Thymus (tissue), 11 donors: ENCODE results near the gene KANK2. TPM values are rescaled to one million over a fixed set of nuclear protein-coding genes. Genes with fewer than 3 reads are reported as not detected.
"Not testable (repeated sequence)": the region's sequence is repeated elsewhere in the genome, so short reads cannot be mapped to it uniquely, and the experiment has no call there.

Source experiments
- DNase-seq, 9 donors: peaks; one replicate each; pipeline ENCODE4 v3.0.0-alpha.2; 2013; ENCODE audit warnings: low spot score in 9 of 9, low read depth in 6 of 9, missing footprints in 1 of 9
- H3K27ac ChIP-seq, 2 donors: one replicate each; pipeline ENCODE4 v1.5.1; 2013; ENCODE audit warnings: control low read depth in 1 of 2, low read depth in 1 of 2, low read length in 1 of 2, mild to moderate bottlenecking in 1 of 2, moderate library complexity in 1 of 2
- H3K27me3 ChIP-seq, 2 donors: one replicate each; pipeline ENCODE4 v1.5.1; 2013; ENCODE audit warnings: low read length in 1 of 2; ENCODE audit not compliant: control insufficient read depth in 2 of 2, insufficient read depth in 1 of 2
- H3K36me3 ChIP-seq, 2 donors: one replicate each; pipeline ENCODE4 v1.5.1; 2013; ENCODE audit warnings: low read length in 1 of 2, mild to moderate bottlenecking in 1 of 2, moderate library complexity in 1 of 2; ENCODE audit not compliant: control insufficient read depth in 2 of 2, insufficient read depth in 2 of 2
- H3K4me1 ChIP-seq, 2 donors: one replicate each; pipeline ENCODE4 v1.5.1; 2013; ENCODE audit warnings: low read length in 2 of 2; ENCODE audit not compliant: control insufficient read depth in 2 of 2, insufficient read depth in 2 of 2
- H3K4me3 ChIP-seq, 2 donors: one replicate each; pipeline ENCODE4 v1.5.1; 2013; ENCODE audit warnings: low read length in 2 of 2, control low read depth in 1 of 2, mild to moderate bottlenecking in 1 of 2
- H3K9me3 ChIP-seq, 2 donors: one replicate each; pipeline ENCODE4 v1.5.1; 2013; ENCODE audit warnings: low read length in 1 of 2, mild to moderate bottlenecking in 1 of 2; ENCODE audit not compliant: control insufficient read depth in 2 of 2, insufficient read depth in 1 of 2
- WGBS: extraction: QIAGEN DNeasy Blood & Tissue Kit; methylation state at CpG from one replicate; pipeline ENCODE4 v1.1.7; 2013; 5-methylcytosine and 5-hydroxymethylcytosine counted together
- polyA plus RNA-seq: library from polyadenylated mRNA; stranded (reverse); fragments of 200-250 nt; gene quantifications from one replicate; pipeline ENCODE4 v1.2.3, GENCODE V29; 2013
- total RNA-seq: library from RNA; stranded (reverse); fragments of 120-200 nt; gene quantifications from one replicate; pipeline ENCODE4 v1.2.4, GENCODE V29; 2013
- donor health status: healthy.

Gene KANK2
- total and polyA plus RNA-seq, 2 donors: 12.3 to 18.3 TPM

DNA sequence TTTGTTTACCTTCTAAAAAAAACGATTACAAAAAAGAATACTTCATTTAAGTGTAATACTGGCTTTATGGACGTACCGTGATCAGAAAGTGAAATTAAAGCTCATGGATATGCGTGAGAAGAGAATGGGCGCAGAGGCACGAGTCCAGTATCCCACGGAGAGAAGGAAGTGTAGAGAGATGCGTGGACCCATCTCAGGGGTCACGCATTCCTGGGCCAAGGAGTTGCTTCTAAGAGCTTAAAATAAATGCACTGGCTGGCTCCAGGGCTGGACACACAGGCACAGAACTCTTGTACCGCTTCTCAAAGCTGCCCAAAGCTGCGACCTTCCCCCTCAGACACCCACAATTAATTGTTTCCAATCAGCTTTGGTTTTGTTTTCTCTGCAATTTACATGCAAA, 33.0 kb downstream of the KANK2 start:
- Histone ChIP-seq H3K36me3 (no peaks in the 10 kb centered on the region), H3K27me3 (no peaks in the 10 kb centered on the region), H3K9me3 (no peaks in the 10 kb centered on the region), H3K27ac (no peak overlapping the region), H3K4me3 (no peak overlapping the region), H3K4me1 (no peaks in the 10 kb centered on the region)
- 95% methylated on average over 11 of the region's 11 CpGs for WGBS
- DNase-seq: no peak

DNA sequence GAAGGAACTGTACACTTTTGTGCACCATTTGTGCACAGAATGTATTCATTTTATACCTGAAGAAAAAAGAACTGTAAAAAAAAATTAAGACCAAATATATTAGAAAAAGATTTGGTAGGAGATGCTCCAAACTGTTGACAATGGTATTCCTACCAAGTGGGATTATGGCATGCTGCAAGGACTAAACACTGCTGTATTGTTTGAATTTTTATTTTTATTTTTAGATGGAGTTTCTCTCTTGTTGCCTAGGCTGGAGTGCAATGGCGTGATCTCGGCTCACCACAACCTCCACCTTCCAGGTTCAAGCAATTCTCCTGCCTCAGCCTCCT, 36.9 kb downstream of the KANK2 start:
- H3K4me1 ChIP-seq, H3K27ac ChIP-seq: not testable (repeated sequence)
- 99% methylated on average over 2 of the region's 2 CpGs for WGBS

DNA sequence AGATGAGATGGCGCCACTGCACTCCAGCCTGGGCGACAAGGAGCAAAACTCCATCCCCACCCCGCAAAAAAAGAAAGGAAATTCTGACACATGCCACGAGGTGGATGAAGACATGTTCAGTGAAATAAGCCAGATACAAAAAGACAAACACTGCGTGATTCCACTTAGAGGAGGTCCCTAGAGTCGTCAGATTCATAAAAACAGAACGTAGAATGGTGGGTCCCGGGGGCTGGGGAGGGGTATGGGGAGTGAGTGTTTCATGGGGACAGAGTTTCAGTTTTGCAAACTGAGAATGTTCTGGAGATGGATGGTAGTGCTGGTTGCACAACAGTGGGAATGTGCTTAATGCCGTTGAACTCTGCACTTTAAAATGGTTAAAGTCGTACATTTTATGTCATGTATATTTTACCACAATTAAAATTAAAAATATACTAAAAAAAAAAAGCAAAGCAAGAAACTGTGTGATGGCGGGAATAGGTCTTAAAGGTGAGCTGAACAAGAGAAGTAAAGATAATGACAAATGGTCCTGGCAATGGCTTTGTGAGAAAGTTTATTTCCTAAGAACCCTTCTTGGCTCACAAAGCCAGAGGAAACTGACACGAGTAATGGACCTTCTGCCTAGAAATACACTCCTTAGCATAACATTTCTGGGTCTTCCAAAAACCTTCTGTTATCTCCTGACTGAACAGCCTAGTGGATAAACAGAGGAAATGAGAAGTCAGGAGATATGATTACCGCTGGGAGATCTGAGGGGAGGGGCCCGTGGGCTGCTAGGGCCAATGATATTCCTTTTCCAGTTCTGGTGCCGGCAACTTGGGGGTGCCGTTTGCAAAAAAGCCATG, 37.5 kb downstream of the KANK2 start:
- Histone ChIP-seq H3K4me1 (peaks cover 11 to 14% of the 10 kb centered on the region in 2 donors), H3K27ac (no peak overlapping the region), H3K4me3 (no peak overlapping the region), H3K27me3 (no peaks in the 10 kb centered on the region), H3K36me3 (no peaks in the 10 kb centered on the region), H3K9me3 (peaks cover 0 to 4% of the 10 kb centered on the region in 2 donors)
- no peak for DNase-seq
- whole genome bisulfite sequencing: 91% methylated on average over 16 of the region's 16 CpGs

More for the DNA sequence above, 36.9 kb downstream of the KANK2 start:
- H3K27me3 ChIP-seq, H3K9me3 ChIP-seq, H3K4me3 ChIP-seq, DNase-seq, H3K36me3 ChIP-seq: not testable (repeated sequence)

DNA sequence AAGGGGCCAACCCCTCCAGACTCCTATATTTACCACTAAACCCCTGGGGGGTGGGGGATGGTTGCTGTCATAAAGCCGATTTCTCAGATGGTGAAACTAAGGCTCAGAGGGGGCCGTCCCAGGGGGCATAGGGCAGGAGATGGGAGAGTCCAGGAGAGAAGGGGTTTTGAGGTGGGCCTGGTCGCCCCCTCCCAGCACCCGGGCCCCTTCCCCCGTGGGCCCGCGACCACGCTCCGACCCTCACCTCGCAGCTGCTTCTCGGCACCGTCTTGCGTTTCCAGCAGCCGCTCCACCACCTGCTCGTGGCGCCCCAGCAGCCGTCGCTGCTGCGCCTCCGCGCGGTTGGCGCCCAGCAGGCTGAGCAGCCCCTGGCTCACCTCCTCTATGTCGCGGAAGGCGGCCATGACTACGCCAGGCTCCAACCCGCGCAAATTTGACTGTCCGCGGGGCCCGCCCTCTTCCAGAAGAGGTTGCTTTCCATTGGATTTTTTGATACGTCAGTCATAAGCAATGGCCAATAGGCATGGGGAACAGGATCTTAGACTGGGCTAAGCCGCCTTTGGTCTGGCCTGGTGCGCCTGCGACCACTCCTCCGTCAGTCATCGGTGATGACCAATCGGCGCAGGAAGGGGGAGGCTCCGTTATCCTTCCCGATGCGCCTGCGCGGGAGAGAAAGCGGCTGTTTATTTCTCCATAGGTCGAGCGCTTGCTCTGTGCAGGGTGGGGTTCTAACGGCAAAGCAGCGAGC, 41.8 kb downstream of the KANK2 start, which contains the start of gene SPC24:
SPC24 (minus strand) TSS at position 410 of the 748 bp plus-strand sequence; CDS start at position 404, 6 bp downstream.
- under 1% methylated on average over 50 of the region's 50 CpGs for WGBS
- Histone ChIP-seq H3K27me3 (no peaks in the 10 kb centered on the region), H3K36me3 (peaks cover 0 to 10% of the 10 kb centered on the region in 2 donors), H3K4me1 (peaks cover 11 to 22% of the 10 kb centered on the region in 2 donors), H3K4me3 (peak within 1 kb of the TSS; percentile 73 to 87), H3K27ac (peak within 1 kb of the TSS; percentile 88 to 90), H3K9me3 (peaks cover 0 to 4% of the 10 kb centered on the region in 2 donors)
- peak; percentile 93 to 98 (median 95) for DNase-seq

DNA sequence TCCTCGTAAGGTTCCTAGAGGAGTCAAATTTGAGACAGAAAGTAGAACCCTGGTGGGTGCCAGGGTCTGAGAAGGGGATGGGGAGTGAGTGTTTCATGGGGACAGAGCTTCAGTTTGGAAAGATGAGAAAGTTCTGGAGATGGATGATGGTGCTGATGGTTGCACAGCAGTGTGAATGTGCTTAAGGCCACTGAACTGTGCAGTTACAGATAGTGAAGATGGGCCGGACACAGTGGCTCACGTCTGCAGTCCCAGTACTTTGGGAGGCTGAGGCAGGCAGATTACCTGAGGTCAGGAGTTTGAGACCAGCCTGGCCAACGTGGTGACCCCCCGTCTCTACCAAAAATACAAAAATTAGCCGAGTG, 42.7 kb downstream of the KANK2 start:
- Histone ChIP-seq H3K27ac (no peak overlapping the region), H3K4me1 (peaks cover 11 to 22% of the 10 kb centered on the region in 2 donors), H3K36me3 (peaks cover 0 to 10% of the 10 kb centered on the region in 2 donors), H3K4me3 (peak overlapping the region; percentile 73 to 87), H3K27me3 (no peaks in the 10 kb centered on the region), H3K9me3 (peaks cover 0 to 4% of the 10 kb centered on the region in 2 donors)
- DNase-seq: no peak
- 62% methylated on average over 6 of the region's 6 CpGs for WGBS

DNA sequence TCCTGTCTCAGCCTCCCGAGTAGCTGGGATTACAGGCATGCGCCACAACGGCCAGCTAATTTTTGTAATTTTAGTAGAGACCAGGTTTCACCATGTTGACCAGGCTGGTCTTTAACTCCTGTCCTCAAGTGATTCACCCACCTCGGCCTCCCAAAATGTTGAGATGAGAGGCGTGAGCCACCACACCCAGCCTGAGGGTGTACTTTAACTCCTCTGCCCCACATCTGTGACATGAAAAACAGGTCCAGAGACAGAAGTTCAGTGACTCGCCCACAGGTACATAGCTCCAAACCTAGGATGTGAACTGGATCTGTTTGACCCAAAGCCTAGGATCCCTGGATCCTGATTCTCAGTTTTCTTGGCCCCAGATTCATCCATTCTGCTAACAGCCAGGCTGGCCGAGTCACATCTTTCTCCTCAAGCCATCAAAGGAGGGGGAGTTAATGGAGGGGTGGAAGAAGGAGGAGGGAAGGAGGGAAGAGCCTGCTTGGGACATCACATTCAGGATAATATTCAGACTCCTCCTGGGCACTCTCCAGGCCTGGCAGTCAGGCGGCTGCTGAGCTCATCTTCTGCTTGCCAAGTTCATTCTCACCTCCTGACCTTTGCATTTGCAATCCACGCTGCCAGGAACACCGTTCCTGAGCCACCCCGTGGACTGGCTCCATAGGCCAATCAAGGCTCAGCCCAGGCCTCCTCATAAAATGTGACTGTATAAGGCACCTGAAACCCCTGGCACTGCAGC, 44.9 kb downstream of the KANK2 start:
- 96% methylated on average over 11 of the region's 11 CpGs for WGBS
- DNase-seq: no peak
- Histone ChIP-seq H3K27ac (no peak overlapping the region), H3K4me3 (no peak overlapping the region), H3K4me1 (peaks cover 11 to 22% of the 10 kb centered on the region in 2 donors), H3K27me3 (no peaks in the 10 kb centered on the region), H3K36me3 (peaks cover 4 to 25% of the 10 kb centered on the region in 2 donors), H3K9me3 (peaks cover 0 to 4% of the 10 kb centered on the region in 2 donors)

DNA sequence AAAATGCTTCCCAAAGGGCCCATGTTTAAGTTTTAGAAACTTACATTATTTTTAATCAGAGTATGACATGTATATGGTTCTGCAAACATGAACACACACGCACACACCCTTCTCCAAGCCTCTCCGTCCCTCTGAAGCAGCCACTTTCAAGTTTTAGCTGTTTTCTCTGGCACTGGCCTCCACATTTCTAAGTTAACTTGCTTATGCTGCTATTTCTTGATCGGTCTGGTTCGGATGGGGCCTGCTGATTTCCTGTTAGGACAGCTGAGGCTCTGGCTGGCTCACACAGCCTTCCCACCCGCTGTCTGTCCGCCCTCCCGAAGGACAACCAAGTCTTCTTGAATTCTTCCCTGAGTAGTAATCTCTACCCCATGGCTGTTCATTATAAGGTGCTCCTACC, 46.2 kb downstream of the KANK2 start:
- Histone ChIP-seq H3K36me3 (peaks cover 5 to 33% of the 10 kb centered on the region in 2 donors), H3K27ac (peak overlapping the region in 1 of 2 donors; percentile 32), H3K27me3 (no peaks in the 10 kb centered on the region), H3K9me3 (peaks cover 0 to 1% of the 10 kb centered on the region in 2 donors), H3K4me3 (no peak overlapping the region), H3K4me1 (peaks cover 7 to 18% of the 10 kb centered on the region in 2 donors)
- no peak for DNase-seq
- WGBS: 92% methylated on average over 7 of the region's 7 CpGs

DNA sequence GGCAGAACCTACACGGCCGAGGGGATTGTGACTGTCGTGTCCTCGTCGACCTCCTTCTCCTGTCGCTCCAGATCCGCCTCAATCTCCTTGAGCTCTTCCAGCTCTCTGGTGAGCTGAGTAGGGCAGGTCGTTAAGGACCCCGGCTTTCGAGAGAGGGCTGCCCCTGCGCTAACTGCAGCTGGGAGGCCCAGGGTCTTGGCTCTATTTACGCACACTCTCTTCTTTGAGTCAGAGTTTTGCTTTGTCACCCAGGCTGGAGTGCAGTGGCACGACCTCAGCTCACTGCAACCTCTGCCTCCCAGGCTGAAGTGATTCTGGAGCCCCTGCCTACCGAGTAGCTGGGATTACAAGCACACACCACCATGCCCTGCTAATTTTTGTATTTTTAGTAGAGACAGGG, 49.3 kb downstream of the KANK2 start:
- no peak overlapping the region for H3K27ac ChIP-seq
- H3K36me3 ChIP-seq: peaks cover 11 to 47% of the 10 kb centered on the region in 2 donors
- WGBS: 96% methylated on average over 14 of the region's 14 CpGs
- no peaks in the 10 kb centered on the region for H3K27me3 ChIP-seq
- DNase-seq: no peak
- H3K4me3 ChIP-seq: no peak overlapping the region
- H3K4me1 ChIP-seq: peaks cover 2 to 9% of the 10 kb centered on the region in 2 donors
- H3K9me3 ChIP-seq: no peaks in the 10 kb centered on the region
